Tibial nerve (tissue), 4 donors: ENCODE results near the gene SDC1. TPM values are rescaled to one million over a fixed set of nuclear protein-coding genes. Genes with fewer than 3 reads are reported as not detected.

ENCODE experiments used
- DNase-seq, 2 donors: peaks; one replicate each; pipeline ENCODE4 v3.0.0-alpha.2; 2019; ENCODE audit warnings: low spot score in 2 of 2
- H3K27ac ChIP-seq, 4 donors: fragments of 200-600 bp; sonication (generic) in 3 of 4; one replicate each; pipeline ENCODE4 v1.5.1; 2017 to 2019; ENCODE audit warnings: mild to moderate bottlenecking in 1 of 4
- H3K27me3 ChIP-seq, 2 donors: fragments of 200-600 bp; sonication (generic) in 1 of 2; one replicate each; pipeline versions ENCODE4 v1.5.1 to v1.6.0; 2017 to 2019
- H3K36me3 ChIP-seq, 3 donors: fragments of 200-600 bp; sonication (generic); one replicate each; pipeline ENCODE4 v1.5.1; 2018 to 2019
- H3K4me1 ChIP-seq, 4 donors: fragments of 200-600 bp; sonication (generic) in 3 of 4; one replicate each; pipeline ENCODE4 v1.5.1; 2017 to 2019
- H3K4me3 ChIP-seq, 4 donors: fragments of 200-600 bp; sonication (generic) in 3 of 4; one replicate each; pipeline ENCODE4 v1.5.1; 2017 to 2019; ENCODE audit warnings: mild to moderate bottlenecking in 1 of 4, moderate library complexity in 1 of 4
- H3K9me3 ChIP-seq, 4 donors: fragments of 200-600 bp; sonication (generic) in 3 of 4; one replicate each; pipeline ENCODE4 v1.5.1; 2017 to 2019
- EP300 ChIP-seq, 2 donors: sonication (generic); formaldehyde crosslinking; IDR thresholded peaks; one replicate each; pipeline ENCODE4 v1.6.1; 2017; ENCODE audit warnings: antibody characterized with exemption in 2 of 2, mild to moderate bottlenecking in 1 of 2
- POLR2A ChIP-seq, 2 donors: fragments of 450-650 bp; IDR thresholded peaks; one replicate each; pipeline ENCODE4 v1.6.1; 2017; ENCODE audit warnings: antibody characterized with exemption in 2 of 2, mild to moderate bottlenecking in 2 of 2, moderate library complexity in 2 of 2
- WGBS, 2 donors: methylation state at CpG; one replicate each; pipeline ENCODE4 v1.1.5; 2018; 5-methylcytosine and 5-hydroxymethylcytosine counted together
- total RNA-seq, 4 donors: library from RNA; depleted of rRNA; stranded (reverse); fragments of >200 nt; gene quantifications; one replicate each; pipeline ENCODE4 v1.1.0, GENCODE V29; 2016
- TF ChIP-seq, protein P1 (sequence below), 5 experiments: fragments of 200-600 bp in 3 of 5; fragments of 450-650 bp in 2 of 5; sonication (generic) in 3 of 5; IDR thresholded peaks; one replicate each; pipeline ENCODE4 v1.5.1; 2016 to 2019; ENCODE audit warnings: antibody characterized with exemption in 5 of 5, mild to moderate bottlenecking in 3 of 5, moderate library complexity in 2 of 5

SDC1 gene
- total RNA-seq, 4 donors from 2014 or later = 0.78 to 2.8 (median 1.7) TPM

DNA sequence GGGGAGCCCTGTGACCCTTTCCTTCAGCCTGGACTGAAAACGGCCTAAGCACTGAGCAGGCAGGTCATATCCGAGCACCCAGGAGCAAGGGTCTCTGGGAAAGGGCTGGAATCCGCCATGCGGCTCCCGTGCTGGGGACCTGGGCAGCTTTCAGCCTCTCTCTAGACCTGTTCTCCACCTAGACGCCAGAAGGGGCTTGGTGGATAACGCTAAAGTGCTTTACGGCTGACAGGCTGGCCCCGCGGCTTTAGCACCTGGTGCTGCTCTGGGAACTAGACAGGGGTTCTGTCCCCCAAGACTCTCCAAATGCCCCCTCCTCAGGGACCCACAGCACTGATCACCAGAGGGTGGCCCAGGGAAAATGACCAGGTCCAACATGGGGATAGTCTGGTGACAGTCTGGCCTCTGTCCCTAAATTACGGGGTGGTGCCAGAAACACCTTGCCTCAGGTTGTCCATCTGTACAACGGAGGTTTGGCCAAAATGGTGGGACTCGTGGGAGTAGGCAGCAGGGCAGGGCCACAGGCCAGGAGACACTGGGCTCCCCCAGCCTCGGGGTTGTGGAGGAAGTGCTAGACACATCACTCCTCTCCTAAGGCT lies 13.0 kb downstream of the SDC1 start:
- TF ChIP-seq, protein P1, sequence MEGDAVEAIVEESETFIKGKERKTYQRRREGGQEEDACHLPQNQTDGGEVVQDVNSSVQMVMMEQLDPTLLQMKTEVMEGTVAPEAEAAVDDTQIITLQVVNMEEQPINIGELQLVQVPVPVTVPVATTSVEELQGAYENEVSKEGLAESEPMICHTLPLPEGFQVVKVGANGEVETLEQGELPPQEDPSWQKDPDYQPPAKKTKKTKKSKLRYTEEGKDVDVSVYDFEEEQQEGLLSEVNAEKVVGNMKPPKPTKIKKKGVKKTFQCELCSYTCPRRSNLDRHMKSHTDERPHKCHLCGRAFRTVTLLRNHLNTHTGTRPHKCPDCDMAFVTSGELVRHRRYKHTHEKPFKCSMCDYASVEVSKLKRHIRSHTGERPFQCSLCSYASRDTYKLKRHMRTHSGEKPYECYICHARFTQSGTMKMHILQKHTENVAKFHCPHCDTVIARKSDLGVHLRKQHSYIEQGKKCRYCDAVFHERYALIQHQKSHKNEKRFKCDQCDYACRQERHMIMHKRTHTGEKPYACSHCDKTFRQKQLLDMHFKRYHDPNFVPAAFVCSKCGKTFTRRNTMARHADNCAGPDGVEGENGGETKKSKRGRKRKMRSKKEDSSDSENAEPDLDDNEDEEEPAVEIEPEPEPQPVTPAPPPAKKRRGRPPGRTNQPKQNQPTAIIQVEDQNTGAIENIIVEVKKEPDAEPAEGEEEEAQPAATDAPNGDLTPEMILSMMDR (IDR thresholded peaks at IDR 0.05) = no peak
- TF ChIP-seq POLR2A (IDR thresholded peaks at IDR 0.05) (no peak), EP300 (IDR thresholded peaks at IDR 0.05) (no peak)
- no peaks in the 10 kb centered on the region for H3K36me3 ChIP-seq
- peaks cover 0 to 13% (median 2%) of the 10 kb centered on the region in 4 donors for H3K4me1 ChIP-seq
- H3K9me3 ChIP-seq = no peaks in the 10 kb centered on the region
- H3K27ac ChIP-seq = no peak overlapping the region
- no peaks in the 10 kb centered on the region for H3K27me3 ChIP-seq
- DNase-seq = no peak
- 60 to 81% methylated on average over 12 to 14 of the region's 14 CpGs for WGBS, 2 donors
- H3K4me3 ChIP-seq = no peak overlapping the region

DNA sequence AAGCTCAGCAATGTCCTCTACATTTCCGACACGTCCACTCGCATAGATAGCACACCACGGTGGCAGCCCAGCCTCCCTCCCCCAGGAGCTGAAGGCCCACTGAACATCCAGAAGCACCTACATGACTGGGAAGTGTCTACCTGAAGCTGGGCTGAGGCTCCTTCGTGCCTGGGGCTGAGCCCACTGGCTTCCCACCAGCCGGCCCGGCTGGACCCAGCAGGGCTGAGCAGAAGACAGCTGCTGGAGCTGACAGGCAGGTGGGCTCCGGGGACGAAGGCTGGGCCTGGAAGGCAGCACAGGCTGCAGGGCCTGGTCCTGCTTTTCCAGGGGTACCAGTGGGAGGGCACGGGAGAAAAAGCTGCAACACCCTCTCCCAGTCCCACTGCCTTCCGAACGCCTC lies 13.5 kb downstream of the SDC1 start:
- Histone ChIP-seq H3K9me3 (no peaks in the 10 kb centered on the region), H3K36me3 (no peaks in the 10 kb centered on the region), H3K4me3 (no peak overlapping the region), H3K27ac (no peak overlapping the region), H3K4me1 (peaks cover 0 to 13% (median 2%) of the 10 kb centered on the region in 4 donors), H3K27me3 (no peaks in the 10 kb centered on the region)
- WGBS, 2 donors = 93 to 94% methylated on average over 9 to 12 of the region's 12 CpGs
- DNase-seq = no peak
- TF ChIP-seq EP300 (IDR thresholded peaks at IDR 0.05) (no peak), POLR2A (IDR thresholded peaks at IDR 0.05) (no peak)
- TF ChIP-seq, protein P1 (IDR thresholded peaks at IDR 0.05) = no peak

DNA sequence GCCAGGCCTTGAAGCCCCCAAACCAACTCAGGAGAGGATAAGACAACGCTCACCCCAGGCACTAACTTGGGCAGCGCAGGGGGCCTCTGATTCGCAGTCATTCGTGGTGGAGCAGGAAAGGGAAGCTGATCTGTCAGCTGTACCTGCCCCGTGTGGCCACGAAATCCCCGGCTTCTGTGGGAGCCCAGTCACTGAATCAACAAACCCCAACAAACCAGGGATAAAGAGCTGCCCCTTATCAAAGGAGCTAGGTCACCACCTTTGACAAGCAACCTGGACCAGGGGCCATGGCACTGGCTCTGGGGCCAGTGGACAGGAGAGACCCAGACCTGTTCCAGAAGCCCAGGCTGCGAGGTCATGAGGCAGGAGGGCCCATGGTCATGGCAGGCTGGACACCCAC lies 14.5 kb downstream of the SDC1 start:
- Histone ChIP-seq H3K27me3 (no peaks in the 10 kb centered on the region), H3K36me3 (no peaks in the 10 kb centered on the region), H3K27ac (no peak overlapping the region), H3K4me1 (peaks cover 0 to 13% (median 2%) of the 10 kb centered on the region in 4 donors), H3K9me3 (no peaks in the 10 kb centered on the region), H3K4me3 (no peak overlapping the region)
- TF ChIP-seq, protein P1 (IDR thresholded peaks at IDR 0.05) = no peak
- WGBS, 2 donors = 83 to 87% methylated on average over 8 of the region's 8 CpGs
- no peak for DNase-seq

DNA sequence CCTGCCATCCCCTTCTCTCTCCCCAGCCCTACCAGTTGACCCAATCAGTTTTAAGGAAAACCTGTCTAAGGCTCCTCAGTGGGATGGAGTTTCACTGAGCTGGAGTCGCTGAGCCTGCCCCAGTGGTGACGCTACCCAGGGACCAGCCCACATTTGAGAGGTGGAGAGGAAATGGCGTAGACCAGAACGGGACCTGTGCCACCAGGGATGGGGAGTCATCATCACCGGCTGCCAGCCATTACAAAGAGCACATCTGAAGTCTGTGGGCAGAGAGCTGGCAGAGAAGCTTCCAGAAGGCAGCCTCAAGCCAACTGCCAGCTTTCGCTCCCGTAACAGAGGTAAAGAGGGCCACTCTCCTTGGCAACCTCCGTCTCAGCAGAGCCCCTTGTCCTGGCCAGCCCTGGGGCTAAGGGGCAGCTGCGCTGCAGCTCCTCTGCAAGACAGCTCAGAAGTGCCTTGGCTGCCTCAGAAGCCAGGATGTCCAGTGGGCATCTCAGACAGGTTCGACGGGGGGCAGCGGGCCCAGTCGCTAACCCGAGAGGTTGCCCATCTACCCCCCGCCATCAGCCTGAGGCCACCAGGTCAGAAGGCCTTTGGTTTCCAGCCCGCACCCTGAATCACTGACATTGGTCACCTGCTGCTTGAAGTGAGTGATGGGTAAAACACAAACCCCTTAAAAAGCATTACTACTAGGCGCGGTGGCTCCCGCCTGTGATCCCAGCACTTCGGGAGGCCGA lies 15.4 kb downstream of the SDC1 start:
- H3K4me3 ChIP-seq = no peak overlapping the region
- H3K9me3 ChIP-seq = no peaks in the 10 kb centered on the region
- H3K27me3 ChIP-seq = no peaks in the 10 kb centered on the region
- H3K36me3 ChIP-seq = no peaks in the 10 kb centered on the region
- TF ChIP-seq, protein P1 (IDR thresholded peaks at IDR 0.05) = no peak
- TF ChIP-seq POLR2A (IDR thresholded peaks at IDR 0.05) (no peak), EP300 (IDR thresholded peaks at IDR 0.05) (no peak)
- 93% methylated on average over 19 to 20 of the region's 21 CpGs for WGBS, 2 donors
- peaks cover 0 to 13% (median 2%) of the 10 kb centered on the region in 4 donors for H3K4me1 ChIP-seq
- no peak overlapping the region for H3K27ac ChIP-seq
- no peak for DNase-seq

DNA sequence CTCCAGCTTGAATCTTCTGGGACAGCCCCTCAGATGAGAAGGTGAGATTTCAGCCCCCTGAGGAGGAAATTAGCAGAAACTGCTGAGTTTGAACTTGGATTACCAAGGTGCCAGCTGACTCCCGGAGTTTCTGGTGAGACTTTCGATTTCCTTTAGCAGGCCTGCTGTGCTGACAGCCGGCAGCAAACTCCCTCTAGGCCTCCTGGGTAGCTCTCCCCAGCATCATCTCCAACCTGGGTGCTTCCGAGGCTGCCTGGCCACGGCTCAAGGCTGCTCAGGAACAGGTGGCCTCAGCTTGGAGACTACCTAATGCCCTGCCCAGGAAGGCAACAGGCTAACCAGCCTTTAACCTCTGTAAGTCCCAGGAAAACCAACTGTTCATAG lies 16.5 kb downstream of the SDC1 start:
- TF ChIP-seq POLR2A (IDR thresholded peaks at IDR 0.05) = no peak
- H3K9me3 ChIP-seq = no peaks in the 10 kb centered on the region
- H3K36me3 ChIP-seq = no peaks in the 10 kb centered on the region
- H3K4me3 ChIP-seq = no peak overlapping the region
- WGBS, 2 donors = 68 to 92% methylated on average over 5 of the region's 5 CpGs
- H3K27me3 ChIP-seq = no peaks in the 10 kb centered on the region
- H3K27ac ChIP-seq = no peak overlapping the region
- H3K4me1 ChIP-seq = peaks cover 0 to 12% (median 2%) of the 10 kb centered on the region in 4 donors
- DNase-seq = no peak
